RWPE2 (cell line): ENCODE results near the gene CORO2B.
A peak's percentile ranks its signal among the peaks of the same experiment; 100 is the strongest.

ENCODE experiments used
- ATAC-seq: fragments of 200-7000 bp; cut with Tn5 transposase; 3 replicates; pipeline ENCODE4 v1.9.1; 2021; ENCODE audit warnings: low read depth
- DNase-seq: peaks from one replicate; pipeline ENCODE4 v3.0.0-alpha.2; 2020; ENCODE audit warnings: low spot score
- H3K27ac ChIP-seq: fragments of 450-650 bp; 2 replicates; pipeline ENCODE4 v1.5.1; 2017; ENCODE audit warnings: mild to moderate bottlenecking; ENCODE audit not compliant: poor library complexity, severe bottlenecking
- H3K27me3 ChIP-seq: fragments of 250-450 bp; sonication (Bioruptor Pico); 2 replicates; pipeline ENCODE4 v1.5.1; 2021; ENCODE audit warnings: mild to moderate bottlenecking, moderate library complexity; ENCODE audit not compliant: insufficient read depth, poor library complexity, severe bottlenecking
- H3K36me3 ChIP-seq: fragments of 250-450 bp; sonication (Bioruptor Pico); 2 replicates; pipeline ENCODE4 v1.5.1; 2020; ENCODE audit warnings: low read depth, mild to moderate bottlenecking, moderate library complexity
- H3K4me1 ChIP-seq: fragments of 250-450 bp; sonication (Bioruptor Pico); 2 replicates; pipeline ENCODE4 v1.5.1; 2021; ENCODE audit warnings: mild to moderate bottlenecking, moderate library complexity; ENCODE audit not compliant: insufficient read depth, poor library complexity, severe bottlenecking
- H3K4me3 ChIP-seq: fragments of 250-450 bp; sonication (Bioruptor Pico); 2 replicates; pipeline ENCODE4 v1.5.1; 2021; ENCODE audit warnings: mild to moderate bottlenecking, moderate library complexity; ENCODE audit not compliant: severe bottlenecking
- H3K9me3 ChIP-seq: fragments of 250-450 bp; sonication (Bioruptor Pico); 2 replicates; pipeline ENCODE4 v1.5.1; 2021; ENCODE audit warnings: mild to moderate bottlenecking, moderate library complexity; ENCODE audit not compliant: severe bottlenecking
- CTCF ChIP-seq: fragments of 450-650 bp; IDR thresholded peaks from one replicate; pipeline ENCODE4 v1.5.1; 2017; ENCODE audit warnings: mild to moderate bottlenecking, moderate library complexity; ENCODE audit not compliant: poor library complexity, severe bottlenecking

The CORO2B gene

GRCh38 chr15:68543165-68544008 is 35.4 kb upstream of the CORO2B start:
- no peaks in the 10 kb centered on the region for H3K27me3 ChIP-seq
- no peaks in the 10 kb centered on the region for H3K4me1 ChIP-seq
- peaks cover 3% of the 10 kb centered on the region for H3K9me3 ChIP-seq
- DNase-seq: no peak
- no peaks in the 10 kb centered on the region for H3K36me3 ChIP-seq
- H3K4me3 ChIP-seq: no peak overlapping the region
- H3K27ac ChIP-seq: no peak overlapping the region
- TF ChIP-seq CTCF: no peak
- ATAC-seq: peak; percentile 78

- DNase-seq (no peak), ATAC-seq (no peak)
- Histone ChIP-seq H3K27ac (no peak overlapping the region), H3K4me1 (no peaks in the 10 kb centered on the region), H3K9me3 (no peaks in the 10 kb centered on the region), H3K4me3 (no peak overlapping the region), H3K27me3 (no peaks in the 10 kb centered on the region), H3K36me3 (no peaks in the 10 kb centered on the region)
- TF ChIP-seq CTCF: no peak
These were observed 32.5 kb upstream of the CORO2B start for GRCh38 chr15:68546318-68546717.

- H3K4me1 ChIP-seq: no peaks in the 10 kb centered on the region
- H3K36me3 ChIP-seq: no peaks in the 10 kb centered on the region
- no peak for TF ChIP-seq CTCF
- H3K27ac ChIP-seq: no peak overlapping the region
- H3K9me3 ChIP-seq: no peaks in the 10 kb centered on the region
- no peak overlapping the region for H3K4me3 ChIP-seq
- DNase-seq: no peak
- ATAC-seq: no peak
- no peaks in the 10 kb centered on the region for H3K27me3 ChIP-seq
These were observed 30.4 kb upstream of the CORO2B start for GRCh38 chr15:68548364-68548763.

- no peaks in the 10 kb centered on the region for H3K9me3 ChIP-seq
- no peaks in the 10 kb centered on the region for H3K27me3 ChIP-seq
- H3K36me3 ChIP-seq: no peaks in the 10 kb centered on the region
- H3K4me3 ChIP-seq: no peak overlapping the region
- no peaks in the 10 kb centered on the region for H3K4me1 ChIP-seq
- ATAC-seq: no peak
- no peak overlapping the region for H3K27ac ChIP-seq
- no peak for DNase-seq
- TF ChIP-seq CTCF: no peak
These were observed 28.8 kb upstream of the CORO2B start for GRCh38 chr15:68550004-68550403.
